GM21381 (cell line): ENCODE measurements around the gene DCP1A.
"Not testable (repeated sequence)": the region's sequence is repeated elsewhere in the genome, so short reads cannot be mapped to it uniquely, and the experiment has no call there.

Experiments
- ATAC-seq: cut with Tn5 transposase; IDR thresholded peaks from one replicate; pipeline ENCODE4 v1.9.1; 2021; ENCODE audit warnings: mild to moderate bottlenecking, moderate library complexity; ENCODE audit not compliant: unreplicated experiment

Gene DCP1A

GRCh38 chr3:53269888-53270880 is 77.2 kb downstream of the DCP1A start:
- no peak for ATAC-seq

GRCh38 chr3:53269193-53269592 is 78.2 kb downstream of the DCP1A start:
- ATAC-seq, result not testable (repeated sequence)

GRCh38 chr3:53267766-53268165 is 79.6 kb downstream of the DCP1A start:
- ATAC-seq, result no peak

- ATAC-seq, result no peak
These were observed 82.6 kb downstream of the DCP1A start for GRCh38 chr3:53264718-53265117.

GRCh38 chr3:53263907-53264306 is 83.4 kb downstream of the DCP1A start:
- ATAC-seq, result no peak

GRCh38 chr3:53261712-53262111 is 85.6 kb downstream of the DCP1A start:
- ATAC-seq, result no peak

- ATAC-seq, result no peak
These were observed 87.0 kb downstream of the DCP1A start for GRCh38 chr3:53260286-53260785.

- ATAC-seq, result no peak
These were observed 87.7 kb downstream of the DCP1A start for GRCh38 chr3:53259427-53260259.

- ATAC-seq, result no peak
These were observed 88.5 kb downstream of the DCP1A start for GRCh38 chr3:53258600-53259426.

- ATAC-seq, result no peak
These were observed 89.9 kb downstream of the DCP1A start for GRCh38 chr3:53257465-53257864.

GRCh38 chr3:53256704-53257055 is 90.7 kb downstream of the DCP1A start:
- ATAC-seq, result no peak

GRCh38 chr3:53255775-53256703 is 91.3 kb downstream of the DCP1A start, which contains the start of gene TKT:
Gene TKT (minus strand): TSS chr3:53256022. CDS start chr3:53255942, 80 bp downstream.
- peak; percentile 66 for ATAC-seq

- ATAC-seq, result peak; percentile 44
These were observed 91.9 kb downstream of the DCP1A start for GRCh38 chr3:53255423-53255774.

GRCh38 chr3:53254509-53255422 is 92.6 kb downstream of the DCP1A start:
- ATAC-seq, result peak; percentile 51

- ATAC-seq, result no peak
These were observed 93.4 kb downstream of the DCP1A start for GRCh38 chr3:53253707-53254508.

GRCh38 chr3:53252947-53253322 is 94.4 kb downstream of the DCP1A start:
- not testable (repeated sequence) for ATAC-seq

- no peak for ATAC-seq
These were observed 95.0 kb downstream of the DCP1A start for GRCh38 chr3:53252096-53252946.
